ENCODE data around the gene DPP4. TPM values are rescaled to one million over a fixed set of nuclear protein-coding genes. Genes with fewer than 3 reads are reported as not detected.
"Not testable (repeated sequence)": the region's sequence is repeated elsewhere in the genome, so short reads cannot be mapped to it uniquely, and the experiment has no call there.

DPP4 gene
- polyA plus RNA-seq, 4 donors: 109 to 130 (median 113) TPM

DNA sequence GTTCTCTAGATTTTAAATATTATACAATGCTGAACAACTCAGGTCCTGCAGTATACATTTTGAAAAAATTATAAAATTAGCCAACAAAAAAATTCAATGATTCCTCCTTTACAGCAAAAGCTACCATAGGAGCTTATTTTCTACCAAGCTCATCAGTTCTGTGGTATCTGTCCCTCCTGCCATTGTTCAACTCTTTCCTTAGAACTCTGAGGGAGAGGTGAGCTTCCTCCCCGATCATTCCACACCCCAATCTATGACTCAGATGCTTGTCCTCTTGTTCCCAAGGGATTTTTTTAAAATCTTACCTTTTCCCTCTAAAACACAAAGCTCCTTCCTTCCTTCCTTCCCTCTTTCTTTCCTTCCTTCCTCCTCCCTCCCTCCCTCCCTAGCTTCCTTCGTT lies 13.5 kb downstream of the DPP4 start:
- no peak for DNase-seq (ENCODE audit: low read depth in 4 of 4, low spot score in 2 of 4)

DNA sequence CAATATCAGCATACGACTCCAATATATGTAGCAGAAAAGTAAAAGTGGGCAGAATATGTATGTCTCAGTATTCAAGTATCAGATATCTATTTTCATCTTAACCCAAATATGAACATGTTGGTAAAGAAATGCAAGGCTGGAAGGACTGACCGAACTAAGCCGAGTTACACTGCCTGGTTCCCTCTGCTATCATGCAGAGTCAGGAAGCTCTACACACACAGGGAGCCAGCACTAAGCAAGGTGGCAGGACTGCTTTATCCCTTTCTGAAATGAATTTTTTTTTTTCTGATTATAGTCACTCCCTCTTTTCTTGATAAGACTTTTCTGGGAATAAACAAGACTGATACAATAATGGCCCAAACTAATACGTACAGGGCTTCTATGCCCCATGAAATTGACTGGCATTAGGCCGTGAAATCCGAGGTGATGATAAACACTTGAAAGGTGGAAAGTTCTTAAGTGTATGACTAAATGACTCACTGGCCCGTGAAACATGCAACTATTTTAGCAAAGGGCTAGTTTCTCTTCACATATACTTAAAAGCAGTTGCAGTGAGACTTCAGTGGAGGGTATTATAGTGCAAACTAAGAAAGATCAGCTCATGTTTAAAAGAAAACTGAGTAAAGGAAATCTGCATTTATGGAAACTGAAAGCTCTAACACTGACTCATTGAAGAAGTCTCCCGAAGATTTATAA lies 14.9 kb downstream of the DPP4 start:
- DNase-seq (ENCODE audit: low read depth in 4 of 4, low spot score in 2 of 4): no peak

DNA sequence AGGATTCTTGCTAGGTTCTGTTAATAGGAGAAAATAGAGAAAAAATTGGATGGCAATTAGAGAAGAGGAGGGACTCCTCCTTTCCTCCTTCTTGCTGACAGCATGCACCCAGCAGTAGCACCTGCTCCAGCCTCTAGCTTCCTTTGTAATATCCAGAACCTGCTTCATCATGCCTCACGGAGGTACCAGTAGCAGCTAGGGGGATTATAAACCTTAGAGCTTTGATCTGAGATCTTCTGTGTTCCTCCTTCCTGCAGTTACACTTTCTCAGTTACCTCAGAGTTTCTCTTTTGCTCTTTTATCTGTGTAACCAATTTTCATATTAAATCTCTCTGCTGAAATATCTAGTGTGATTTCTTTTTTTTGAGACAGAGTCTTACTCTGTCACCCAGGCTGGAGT lies 16.6 kb downstream of the DPP4 start:
- no peak for DNase-seq (ENCODE audit: low read depth in 4 of 4, low spot score in 2 of 4)

- no peak for DNase-seq (ENCODE audit: low read depth in 4 of 4, low spot score in 2 of 4)
These were observed 17.1 kb downstream of the DPP4 start for GRCh38 chr2:162056796-162057399.

DNA sequence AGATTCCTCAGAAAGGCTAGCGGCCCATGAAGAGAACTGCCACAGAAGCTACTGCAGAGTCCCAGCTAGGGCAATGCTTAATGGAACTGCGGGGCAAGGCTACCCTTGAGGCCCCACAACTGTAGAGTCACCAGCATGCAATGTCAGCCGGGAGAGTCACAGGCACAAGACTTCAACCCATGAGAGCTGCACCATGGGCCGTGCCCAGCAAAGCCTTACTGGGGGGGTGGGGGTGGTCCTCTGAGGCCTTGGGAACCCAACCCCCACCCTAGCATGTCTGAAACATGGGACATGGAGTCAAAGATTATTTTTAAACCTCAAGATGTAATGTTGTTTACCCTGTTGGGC lies 20.2 kb downstream of the DPP4 start:
- DNase-seq (ENCODE audit: low read depth in 4 of 4, low spot score in 2 of 4): no peak

GRCh38 chr2:162053066-162053807 lies 20.8 kb downstream of the DPP4 start:
- no peak for DNase-seq (ENCODE audit: low read depth in 4 of 4, low spot score in 2 of 4)

DNA sequence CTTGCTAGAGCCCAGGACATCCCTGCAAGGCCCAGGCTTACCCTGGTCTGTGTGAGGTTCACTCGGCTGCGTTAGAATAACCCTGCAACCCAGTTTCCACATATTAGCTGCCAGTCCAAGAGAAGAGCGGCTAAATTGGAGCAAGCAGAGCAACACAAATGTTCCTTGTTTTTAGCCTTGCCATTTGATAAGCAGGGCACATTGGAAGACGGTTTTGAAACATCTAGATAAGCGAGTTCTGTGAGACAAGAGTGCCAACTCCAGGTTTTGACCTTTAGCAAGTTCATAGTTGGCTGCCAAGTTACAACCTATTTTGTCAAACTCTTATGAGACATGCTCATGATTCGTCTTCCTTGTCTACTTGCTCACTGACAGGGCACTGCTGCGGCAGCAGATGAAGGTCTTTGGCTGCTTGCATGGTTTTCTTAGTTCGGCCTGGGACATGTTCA lies 23.5 kb downstream of the DPP4 start:
- DNase-seq (ENCODE audit: low read depth in 4 of 4, low spot score in 2 of 4): no peak

DNA sequence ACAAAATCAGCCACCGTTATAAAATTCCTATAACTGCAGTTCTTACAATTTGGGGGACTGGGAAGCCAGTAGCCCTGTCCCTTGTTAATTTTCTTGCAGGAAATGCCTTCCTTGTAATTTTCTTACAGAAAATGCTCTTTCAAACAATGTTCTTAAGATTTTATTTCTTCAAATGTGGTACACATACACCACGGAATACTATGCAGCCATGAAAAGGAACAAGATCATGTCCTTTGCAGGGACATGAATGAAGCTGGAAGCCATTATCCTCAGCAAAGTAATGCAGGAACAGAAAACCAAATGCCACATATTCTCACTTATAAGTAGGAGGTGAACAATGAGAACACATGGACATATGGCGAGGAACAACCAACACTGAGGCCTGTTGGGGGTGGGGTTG lies 24.9 kb downstream of the DPP4 start:
- DNase-seq (ENCODE audit: low read depth in 4 of 4, low spot score in 2 of 4): not testable (repeated sequence)

GRCh38 chr2:162044586-162044985 lies 29.4 kb downstream of the DPP4 start:
- DNase-seq (ENCODE audit: low read depth in 4 of 4, low spot score in 2 of 4): no peak

- no peak for DNase-seq (ENCODE audit: low read depth in 4 of 4, low spot score in 2 of 4)
These were observed 30.9 kb downstream of the DPP4 start for GRCh38 chr2:162043132-162043531.

- DNase-seq (ENCODE audit: low read depth in 4 of 4, low spot score in 2 of 4): no peak
These were observed 32.5 kb downstream of the DPP4 start for GRCh38 chr2:162041485-162041884.

- no peak for DNase-seq (ENCODE audit: low read depth in 4 of 4, low spot score in 2 of 4)
These were observed 35.3 kb downstream of the DPP4 start for GRCh38 chr2:162038725-162039124.

GRCh38 chr2:162037886-162038285 lies 36.1 kb downstream of the DPP4 start:
- DNase-seq (ENCODE audit: low read depth in 4 of 4, low spot score in 2 of 4): no peak

GRCh38 chr2:162037028-162037795 lies 36.8 kb downstream of the DPP4 start:
- DNase-seq (ENCODE audit: low read depth in 4 of 4, low spot score in 2 of 4): no peak

DNA sequence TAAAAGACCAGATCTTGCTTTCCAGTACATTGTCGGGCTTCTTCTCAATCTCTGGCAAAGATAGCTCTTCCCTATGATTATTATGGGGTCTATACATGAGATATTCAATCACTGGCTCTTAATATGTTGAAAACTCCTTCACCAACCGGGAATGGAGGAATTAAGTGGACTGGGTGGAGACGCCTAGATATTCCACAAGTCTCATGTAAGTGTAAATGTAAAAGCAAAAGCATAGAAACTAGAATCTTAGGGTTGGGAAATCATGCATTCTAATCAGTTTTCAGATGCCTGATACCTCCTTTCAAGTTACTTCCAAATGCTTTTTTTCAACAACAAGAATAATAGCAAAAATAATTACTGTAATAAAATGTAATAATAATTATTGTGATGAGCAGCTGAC lies 38.0 kb downstream of the DPP4 start:
- DNase-seq (ENCODE audit: low read depth in 4 of 4, low spot score in 2 of 4): no peak

DNA sequence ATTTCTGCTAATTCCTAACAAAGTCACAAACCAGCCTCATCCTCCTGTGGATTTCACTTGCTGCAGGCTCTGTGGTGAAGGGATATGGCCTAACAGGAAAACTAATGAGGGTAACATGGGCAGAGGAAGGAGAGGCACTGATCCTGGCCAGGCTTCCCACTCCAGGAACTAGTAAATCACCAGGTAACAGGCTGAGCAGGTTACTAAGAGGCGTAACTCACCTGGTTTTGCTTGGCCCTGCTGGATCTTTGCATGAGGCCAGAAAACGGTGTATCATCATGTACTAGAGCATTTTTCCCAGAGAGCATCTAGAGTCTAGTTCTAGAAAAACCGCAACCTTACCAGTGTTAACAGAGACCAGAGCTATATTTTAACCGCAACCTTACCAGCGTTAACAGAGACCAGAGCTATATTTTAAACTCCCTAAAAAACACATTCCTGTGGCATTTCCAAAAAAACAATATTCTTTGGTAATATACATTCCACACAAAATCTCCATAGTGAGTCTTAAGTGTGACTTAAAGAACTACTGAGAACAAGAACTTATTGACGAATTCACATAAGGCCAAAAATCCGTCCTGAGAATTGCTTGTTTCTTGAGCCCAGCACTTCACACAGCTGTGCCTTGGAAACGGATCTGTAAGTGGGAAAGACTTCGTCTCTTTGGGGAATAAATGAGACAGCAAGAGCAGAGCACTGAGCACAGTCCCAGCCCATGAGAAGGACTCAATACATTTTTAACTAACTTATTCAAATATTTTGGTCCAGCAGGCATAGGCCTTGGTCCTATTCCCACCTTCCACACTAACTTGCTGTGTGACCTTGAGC lies 43.4 kb downstream of the DPP4 start:
- no peak for DNase-seq (ENCODE audit: low read depth in 4 of 4, low spot score in 2 of 4)

DNA sequence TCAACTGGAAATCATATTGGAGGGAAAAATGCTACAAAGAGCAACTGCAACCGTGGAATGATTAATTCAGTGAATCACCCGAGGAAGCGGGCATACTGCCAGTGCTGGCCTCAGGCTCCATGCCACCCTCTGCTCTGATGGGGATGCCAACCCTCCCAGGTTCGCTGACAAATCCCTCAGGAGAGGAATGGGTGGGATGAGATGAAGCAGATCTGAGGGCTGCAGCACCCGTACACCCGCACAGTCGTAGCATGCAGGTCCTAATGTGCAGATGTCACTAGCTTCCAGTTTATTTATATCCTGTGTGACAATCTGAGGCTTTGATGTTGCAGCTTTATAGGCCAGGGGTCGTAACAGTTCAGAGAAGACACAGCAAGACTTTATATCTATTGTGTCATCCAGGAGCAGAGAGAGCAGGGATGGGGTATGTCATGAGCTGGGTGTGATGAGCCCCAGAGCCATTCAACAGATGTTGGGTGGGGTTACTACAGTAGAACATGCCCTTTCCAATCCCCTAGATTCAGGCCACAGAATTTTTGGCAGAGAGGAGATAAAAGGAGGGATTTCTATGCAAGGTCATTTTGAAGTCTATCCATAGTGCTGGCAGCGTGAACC lies 44.6 kb downstream of the DPP4 start:
- DNase-seq (ENCODE audit: low read depth in 4 of 4, low spot score in 2 of 4): no peak

DNA sequence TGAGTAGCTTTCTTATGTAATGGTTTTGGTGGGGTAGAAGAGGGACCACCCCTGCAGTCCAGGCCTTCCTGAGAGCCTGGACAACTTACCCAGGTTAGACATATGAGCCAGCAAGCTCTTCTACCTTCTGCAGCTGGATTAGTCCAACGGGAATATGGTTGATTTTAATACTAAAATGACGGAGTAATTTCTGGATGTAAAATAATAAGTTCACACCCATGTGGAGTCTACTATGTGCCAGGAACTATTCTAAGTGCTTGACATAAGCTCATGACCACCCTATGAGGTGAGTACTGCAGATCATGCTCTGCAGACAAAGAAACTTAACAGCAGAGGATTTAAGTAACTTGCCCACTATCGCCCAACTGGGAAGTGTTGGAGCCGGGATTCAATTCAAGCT lies 45.5 kb downstream of the DPP4 start:
- no peak for DNase-seq (ENCODE audit: low read depth in 4 of 4, low spot score in 2 of 4)

GRCh38 chr2:162025121-162025911 lies 48.7 kb downstream of the DPP4 start:
- DNase-seq (ENCODE audit: low read depth in 4 of 4, low spot score in 2 of 4): no peak
